GM12892 (cell line): Measurements from ENCODE around the gene CCL2.

Experiments used
- DNase-seq: peaks from one replicate; pipeline ENCODE4 v3.0.0; 2011; ENCODE audit not compliant: insufficient read length
- FAIRE-seq: peaks from 2 replicates; lab custom pipeline; 2011; peaks lifted over from hg19 to GRCh38; lab: Jason Lieb, UNC
- POLR2A ChIP-seq: IDR thresholded peaks from 2 replicates; pipeline ENCODE4 v1.6.1; 2011; ENCODE audit warnings: low read depth, low read length, control low read depth
- POLR2AphosphoS5 ChIP-seq: IDR thresholded peaks from 2 replicates; pipeline ENCODE4 v1.6.1; 2011; ENCODE audit warnings: low read depth, low read length, control low read depth
- TAF1 ChIP-seq: IDR thresholded peaks from 2 replicates; pipeline ENCODE4 v1.6.1; 2011; ENCODE audit warnings: low read depth, mild to moderate bottlenecking, control low read depth, low read length, borderline replicate concordance

CCL2 gene

GRCh38 chr17:34305606-34306005, 50.5 kb downstream of the CCL2 start:
- no peak for TF ChIP-seq POLR2AphosphoS5
- TF ChIP-seq POLR2A, result no peak
- TF ChIP-seq TAF1, result no peak
- DNase-seq (no peak), FAIRE-seq (no peak)

DNA sequence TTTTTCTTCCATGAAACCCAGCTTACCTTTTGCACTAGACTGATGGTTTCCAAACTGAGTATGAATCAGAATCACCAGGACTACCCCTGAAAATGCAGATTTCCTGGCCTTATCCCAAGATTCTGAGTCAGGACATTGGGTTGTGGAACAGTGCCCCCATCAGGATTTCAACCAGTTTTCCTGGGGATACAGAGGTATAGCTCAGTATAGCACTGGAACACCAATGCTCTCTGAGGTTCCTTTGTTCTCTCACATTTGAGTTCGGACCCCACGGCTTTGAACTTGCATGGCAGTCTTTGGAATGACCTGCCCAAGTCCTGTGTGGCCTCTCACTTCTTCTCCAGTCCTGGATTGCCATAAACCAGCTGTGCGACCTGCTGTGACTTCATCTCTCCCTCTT, 51.4 kb downstream of the CCL2 start:
- DNase-seq (no peak), FAIRE-seq (no peak)
- TF ChIP-seq POLR2AphosphoS5 (no peak), POLR2A (no peak), TAF1 (no peak)
